Stimulated activated effector memory CD8-positive, alpha-beta T cell treated with anti-CD3 and anti-CD28 coated beads, Interleukin-12 subunit alpha, Interleukin-12 subunit beta, amount 100 ng/mL, for 72 hours (primary cell): ENCODE data around the gene EXTL2.
A peak's percentile ranks its signal among the peaks of the same experiment; 100 is the strongest.
"Not testable (repeated sequence)": the region's sequence is repeated elsewhere in the genome, so short reads cannot be mapped to it uniquely, and the experiment has no call there.

Experiments
- ATAC-seq: fragments of 150-1000 bp; cut with Tn5 transposase; 2 replicates; pipeline ENCODE4 v1.10.0; 2021
- DNase-seq, 2 donors: peaks; one replicate each; pipeline ENCODE4 v3.0.0; 2021 to 2022; ENCODE audit warnings: low spot score in 2 of 2
- H3K27ac Mint-ChIP-seq: one replicate; pipeline ENCODE4 v1.8.0; 2022; ENCODE audit warnings: mild to moderate bottlenecking, mixed read lengths
- H3K36me3 Mint-ChIP-seq: one replicate; pipeline ENCODE4 v1.8.0; 2022; ENCODE audit warnings: mild to moderate bottlenecking, mixed read lengths
- H3K4me1 Mint-ChIP-seq: one replicate; pipeline ENCODE4 v1.8.0; 2022; ENCODE audit warnings: mixed read lengths
- H3K4me3 Mint-ChIP-seq: one replicate; pipeline ENCODE4 v1.8.0; 2022; ENCODE audit warnings: mild to moderate bottlenecking, mixed read lengths
- H3K9me3 Mint-ChIP-seq: one replicate; pipeline ENCODE4 v1.8.0; 2022; ENCODE audit warnings: mixed read lengths

The EXTL2 gene

DNA sequence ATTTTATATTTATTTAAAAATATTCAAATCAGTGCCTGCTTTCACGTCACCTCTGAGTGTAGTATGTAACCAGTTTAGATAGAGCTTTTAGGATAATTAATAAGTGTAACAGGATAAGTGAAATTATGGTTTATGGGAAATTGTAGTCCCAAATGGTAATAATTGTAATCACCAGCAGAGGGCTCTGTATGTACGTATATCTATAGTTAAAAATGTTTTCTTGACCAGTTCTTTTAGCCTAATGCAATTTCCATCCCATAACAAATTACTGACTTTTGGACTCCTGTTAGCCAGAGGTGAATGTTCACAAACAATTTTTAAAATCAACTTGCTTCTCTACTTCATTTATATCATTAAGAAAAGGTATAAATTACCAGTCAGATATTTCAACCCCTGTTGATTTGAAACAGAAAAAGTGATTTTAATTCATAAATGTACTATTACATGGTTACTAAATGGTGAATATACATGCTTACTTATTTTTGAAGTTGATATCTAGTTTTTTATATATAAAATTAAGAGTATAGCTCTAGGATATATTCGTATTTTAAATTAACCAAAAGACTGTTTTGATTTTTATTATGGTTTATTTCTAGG is 26.6 kb upstream of the EXTL2 start:
- Mint-ChIP-seq H3K36me3 (peaks cover 96% of the 10 kb centered on the region), H3K4me3 (no peak overlapping the region)

DNA sequence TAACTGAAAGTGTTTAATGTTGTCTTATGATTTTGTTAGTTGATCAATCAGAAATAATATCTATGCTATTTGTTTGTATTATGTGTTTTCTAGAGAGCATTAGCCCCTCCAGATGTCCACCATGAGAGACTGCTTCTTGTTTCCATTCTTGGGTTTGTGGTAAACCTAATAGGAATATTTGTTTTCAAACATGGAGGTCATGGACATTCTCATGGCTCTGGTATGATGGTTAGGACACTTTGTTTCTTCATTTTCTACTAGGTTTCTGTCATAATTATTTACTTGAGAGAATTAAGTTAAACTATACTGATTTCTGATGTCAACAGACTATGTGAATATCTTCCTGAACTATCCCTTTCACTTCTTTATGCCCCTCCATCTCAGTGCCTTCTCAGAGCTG is 17.4 kb upstream of the EXTL2 start:
- Mint-ChIP-seq H3K36me3 (peaks cover 100% of the 10 kb centered on the region), H3K27ac (no peak overlapping the region), H3K4me3 (no peak overlapping the region), H3K9me3 (no peaks in the 10 kb centered on the region), H3K4me1 (peaks cover 29% of the 10 kb centered on the region)
- no peak for DNase-seq
- ATAC-seq = no peak

More for the DNA sequence above, 26.6 kb upstream of the EXTL2 start:
- DNase-seq = no peak
- no peak for ATAC-seq
- Mint-ChIP-seq H3K27ac (no peak overlapping the region), H3K9me3 (peaks cover 8% of the 10 kb centered on the region), H3K4me1 (peaks cover 29% of the 10 kb centered on the region)

DNA sequence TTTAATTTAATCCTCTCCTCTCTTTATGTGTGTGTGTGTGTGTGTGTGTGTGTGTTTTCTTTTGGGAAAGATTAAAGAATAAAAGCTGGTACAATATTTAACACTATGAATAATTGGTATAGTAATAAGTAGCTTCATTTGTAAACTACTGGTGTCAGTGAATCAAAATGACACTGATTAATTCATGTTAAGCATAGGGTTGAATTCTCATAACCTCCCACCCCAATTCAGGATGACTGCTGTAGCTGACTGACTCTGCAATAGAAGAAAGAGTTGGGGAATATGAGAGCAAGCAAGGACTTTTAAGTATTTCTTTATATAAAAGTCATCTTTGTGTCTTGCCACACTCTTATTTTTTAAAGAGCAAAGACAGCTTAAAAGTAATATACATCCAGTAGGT is 14.4 kb upstream of the EXTL2 start:
- ATAC-seq (peak; percentile 88), DNase-seq (no peak)
- peaks cover 100% of the 10 kb centered on the region for H3K36me3 Mint-ChIP-seq
- H3K9me3 Mint-ChIP-seq = peaks cover 5% of the 10 kb centered on the region
- no peak overlapping the region for H3K27ac Mint-ChIP-seq
- peaks cover 34% of the 10 kb centered on the region for H3K4me1 Mint-ChIP-seq
- H3K4me3 Mint-ChIP-seq = no peak overlapping the region

DNA sequence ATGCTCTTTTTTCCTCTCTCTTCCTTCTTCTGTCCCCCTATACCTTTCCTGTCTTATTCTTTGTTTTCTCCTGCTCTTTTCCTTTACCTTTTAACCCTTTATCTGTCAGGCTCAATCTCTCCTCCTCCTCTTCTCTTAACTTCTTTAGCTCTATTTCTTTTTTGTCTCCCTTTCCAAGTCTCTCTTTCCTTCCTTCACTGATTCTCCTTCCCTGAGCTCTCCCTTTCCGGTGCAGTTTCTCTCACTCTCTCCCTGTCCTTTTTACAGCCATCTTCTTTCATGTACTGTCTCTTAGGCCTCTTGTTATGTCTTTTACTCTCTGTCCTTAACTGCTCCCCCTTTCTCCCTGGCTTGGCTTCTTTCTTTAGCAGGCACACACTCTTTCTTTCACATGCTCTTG is 13.2 kb upstream of the EXTL2 start:
- H3K4me1 Mint-ChIP-seq = peaks cover 34% of the 10 kb centered on the region
- H3K27ac Mint-ChIP-seq = peak overlapping the region; percentile 62
- H3K4me3 Mint-ChIP-seq = no peak overlapping the region
- DNase-seq (no peak), ATAC-seq (no peak)
- H3K9me3 Mint-ChIP-seq = peaks cover 5% of the 10 kb centered on the region
- H3K36me3 Mint-ChIP-seq = peaks cover 98% of the 10 kb centered on the region

DNA sequence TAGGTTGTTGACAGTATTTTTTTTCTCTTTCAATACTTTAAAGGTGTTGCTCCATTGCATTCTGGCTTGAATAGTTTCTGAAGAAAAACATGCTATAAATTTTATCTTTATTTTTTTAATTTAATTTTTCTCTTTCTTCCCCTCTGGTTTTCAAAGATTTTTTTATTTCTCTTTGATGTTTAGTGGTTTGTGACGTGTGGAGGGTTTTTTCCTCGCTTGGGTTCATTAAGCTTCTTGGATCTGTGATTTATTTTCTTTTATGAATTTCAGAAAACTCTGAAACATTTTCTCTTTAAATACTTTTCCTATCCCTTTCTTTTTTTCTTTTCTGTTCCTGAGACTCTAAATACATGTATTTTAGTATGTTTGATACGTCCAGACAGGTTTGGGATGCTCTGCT is 10.5 kb upstream of the EXTL2 start:
- Mint-ChIP-seq H3K9me3 (peaks cover 5% of the 10 kb centered on the region), H3K4me3 (no peak overlapping the region), H3K27ac (no peak overlapping the region), H3K36me3 (peaks cover 98% of the 10 kb centered on the region), H3K4me1 (peaks cover 46% of the 10 kb centered on the region)
- DNase-seq (no peak), ATAC-seq (no peak)

DNA sequence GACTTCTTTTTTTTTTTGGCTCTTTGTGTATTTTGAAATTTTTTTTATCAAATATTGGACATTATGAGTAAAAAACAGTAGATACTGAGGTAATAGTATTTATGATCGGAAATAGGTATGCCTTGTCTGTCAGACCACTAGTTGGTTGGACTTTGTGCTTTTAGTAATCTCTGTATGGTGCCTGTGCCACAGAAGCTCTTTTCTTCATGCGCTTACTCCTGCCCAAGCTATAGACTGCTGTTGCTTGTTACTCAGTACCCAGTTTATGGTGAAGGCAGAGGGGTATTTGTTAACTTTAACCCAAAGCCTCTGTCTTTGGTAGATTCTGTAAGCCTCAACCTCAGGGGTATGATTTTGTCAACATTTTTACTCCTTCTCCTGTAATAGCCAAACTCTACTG is 9.9 kb upstream of the EXTL2 start:
- ATAC-seq = no peak
- H3K9me3 Mint-ChIP-seq = peaks cover 5% of the 10 kb centered on the region
- H3K4me1 Mint-ChIP-seq = peaks cover 51% of the 10 kb centered on the region
- DNase-seq = no peak
- H3K36me3 Mint-ChIP-seq = peaks cover 98% of the 10 kb centered on the region
- H3K27ac Mint-ChIP-seq = no peak overlapping the region
- H3K4me3 Mint-ChIP-seq = no peak overlapping the region

DNA sequence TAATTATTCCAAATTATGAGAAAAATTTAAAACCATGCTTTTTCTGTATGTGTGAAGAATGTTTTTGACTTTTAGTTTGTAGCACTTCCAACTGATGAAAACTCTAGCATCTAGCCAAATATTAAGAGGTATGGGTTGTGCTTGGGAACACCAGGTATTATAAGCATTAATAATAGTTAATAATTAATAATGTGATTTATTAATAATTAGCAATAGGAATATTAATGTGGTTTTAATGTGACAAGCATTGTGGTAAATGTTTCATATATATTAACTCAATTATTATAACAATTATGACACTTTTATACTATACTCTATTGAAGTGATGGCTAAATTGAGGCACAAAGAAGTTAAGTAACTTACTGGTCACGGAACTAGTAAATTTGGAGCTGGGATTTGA is 9.1 kb upstream of the EXTL2 start:
- Mint-ChIP-seq H3K9me3 (peaks cover 5% of the 10 kb centered on the region), H3K27ac (no peak overlapping the region), H3K36me3 (peaks cover 98% of the 10 kb centered on the region), H3K4me3 (no peak overlapping the region), H3K4me1 (peaks cover 54% of the 10 kb centered on the region)
- DNase-seq (no peak), ATAC-seq (no peak)

DNA sequence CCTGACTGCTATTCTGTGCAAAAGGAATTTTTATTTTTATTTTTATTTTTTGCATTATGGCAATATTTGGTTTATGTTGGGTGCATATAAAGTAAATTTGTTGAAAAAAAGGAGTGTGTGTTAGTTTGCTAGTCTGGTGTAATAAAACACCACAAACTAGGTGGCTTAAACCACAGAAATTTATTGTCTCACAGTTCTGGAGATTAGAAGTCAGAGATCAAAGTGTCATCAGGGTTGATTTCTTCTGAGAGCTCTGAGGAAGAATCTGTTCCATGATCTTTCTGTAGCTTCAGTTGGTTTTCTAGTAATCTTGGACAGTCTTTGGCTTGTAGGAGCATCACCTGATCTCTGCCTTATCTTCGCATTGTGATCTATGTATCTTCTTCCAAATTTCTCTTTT is 7.7 kb upstream of the EXTL2 start:
- H3K4me1 Mint-ChIP-seq = peaks cover 50% of the 10 kb centered on the region
- ATAC-seq = no peak
- peaks cover 94% of the 10 kb centered on the region for H3K36me3 Mint-ChIP-seq
- DNase-seq = no peak
- H3K4me3 Mint-ChIP-seq = no peak overlapping the region
- H3K27ac Mint-ChIP-seq = no peak overlapping the region
- peaks cover 5% of the 10 kb centered on the region for H3K9me3 Mint-ChIP-seq

DNA sequence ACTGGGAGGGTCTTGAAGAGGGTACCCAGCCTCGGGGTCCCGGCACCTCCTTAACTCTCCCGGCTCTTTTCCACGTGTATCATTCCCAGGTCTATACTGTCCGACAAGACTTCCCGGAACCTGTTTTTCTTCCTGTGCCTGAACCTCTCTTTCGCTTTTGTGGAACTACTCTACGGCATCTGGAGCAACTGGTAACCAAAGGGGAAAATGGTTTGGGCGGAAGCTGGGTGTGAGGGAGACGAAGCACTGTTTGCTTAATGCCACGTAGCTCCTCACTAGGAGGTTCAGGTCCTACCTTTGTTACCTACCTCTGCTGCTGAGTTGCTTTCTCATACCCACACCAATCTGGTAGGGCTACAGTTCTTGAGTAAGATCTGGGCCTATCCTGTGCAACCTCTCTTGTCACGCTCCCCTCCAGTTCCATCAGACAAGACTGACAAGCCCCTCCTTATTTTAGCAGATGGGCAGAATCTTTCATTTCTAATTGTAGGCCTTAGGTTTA is 1.9 kb upstream of the EXTL2 start:
- Mint-ChIP-seq H3K36me3 (peaks cover 61% of the 10 kb centered on the region), H3K27ac (peak overlapping the region; percentile 99), H3K4me1 (peaks cover 62% of the 10 kb centered on the region), H3K4me3 (peak overlapping the region; percentile 100), H3K9me3 (no peaks in the 10 kb centered on the region)
- DNase-seq (peak; percentile 28 to 76), ATAC-seq (peak; percentile 83)

DNA sequence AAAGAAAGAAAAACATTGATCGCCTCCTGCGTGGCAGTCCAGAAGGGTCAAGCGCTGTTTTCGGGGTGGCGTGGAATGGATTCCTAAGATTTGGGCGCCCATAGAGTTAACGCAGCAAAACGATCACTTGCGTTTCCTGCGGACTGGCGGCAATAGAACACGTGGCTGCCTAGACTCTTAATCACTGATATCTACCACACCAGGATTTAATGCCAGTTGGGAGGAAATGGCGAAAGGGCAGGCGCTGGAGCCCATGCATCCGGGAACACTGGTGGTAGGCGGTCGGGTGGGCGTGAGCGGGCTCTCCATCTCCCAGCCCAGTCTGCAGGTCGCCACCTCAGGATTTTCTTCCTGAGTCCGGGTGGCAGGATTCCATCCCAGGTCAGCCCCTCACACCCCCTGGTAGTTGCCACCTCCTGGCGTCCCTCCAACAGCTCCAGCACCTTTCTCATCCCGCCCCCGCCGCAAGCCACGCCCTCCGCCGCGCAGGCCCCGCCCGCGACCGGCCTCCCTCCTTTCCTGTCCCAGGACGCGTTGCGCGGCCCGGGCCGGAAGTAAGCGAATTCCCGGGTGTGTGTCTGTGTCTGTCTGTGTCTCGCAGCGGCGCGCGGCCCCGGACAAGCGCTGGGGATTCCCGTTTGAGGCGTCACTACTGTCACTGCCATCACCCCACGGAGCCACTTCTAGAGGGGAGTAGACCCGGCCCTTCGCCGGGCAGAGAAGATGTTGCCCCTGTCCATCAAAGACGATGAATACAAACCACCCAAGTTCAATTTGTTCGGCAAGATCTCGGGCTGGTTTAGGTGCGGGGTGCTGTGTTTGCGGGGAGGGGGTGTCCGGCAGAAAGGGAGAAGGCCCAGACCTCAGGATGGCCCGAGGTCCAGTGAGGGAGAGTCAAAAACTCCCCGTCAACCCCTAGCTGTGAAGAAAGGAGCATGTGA is 1.2 kb upstream of the EXTL2 start, which contains the start of gene SLC30A7:
SLC30A7 (plus strand) TSS at position 551 of the 941 bp plus-strand sequence; CDS start at position 724, 173 bp downstream.
- peaks cover 56% of the 10 kb centered on the region for H3K4me1 Mint-ChIP-seq
- peak within 1 kb of the TSS; percentile 100 for H3K4me3 Mint-ChIP-seq
- H3K36me3 Mint-ChIP-seq = peaks cover 54% of the 10 kb centered on the region
- DNase-seq = peak; percentile 93 to 98
- ATAC-seq = peak; percentile 91
- no peaks in the 10 kb centered on the region for H3K9me3 Mint-ChIP-seq
- H3K27ac Mint-ChIP-seq = peak within 1 kb of the TSS; percentile 99

DNA sequence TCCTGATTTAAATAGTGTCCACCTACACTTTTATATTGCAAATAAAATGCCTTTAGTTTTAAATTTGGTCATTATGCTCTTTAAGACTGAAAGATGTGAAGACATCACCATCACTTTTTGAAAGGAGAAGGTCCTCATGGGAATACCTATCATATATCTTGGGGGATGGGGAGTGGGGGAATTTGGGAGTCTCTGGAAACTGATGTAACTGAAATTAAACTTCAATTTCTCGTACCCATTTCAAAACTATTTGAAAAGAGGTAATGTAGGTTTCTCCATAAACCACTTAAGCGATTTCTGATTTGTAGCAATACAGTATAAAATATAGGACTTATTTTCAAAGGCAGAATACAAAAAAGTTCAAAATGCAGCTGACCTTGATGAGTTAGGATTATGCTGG is 924 bp downstream of the EXTL2 start:
- H3K36me3 Mint-ChIP-seq = peaks cover 33% of the 10 kb centered on the region
- H3K27ac Mint-ChIP-seq = no peak overlapping the region
- no peaks in the 10 kb centered on the region for H3K9me3 Mint-ChIP-seq
- DNase-seq (no peak), ATAC-seq (no peak)
- H3K4me3 Mint-ChIP-seq = peak overlapping the region; percentile 100
- H3K4me1 Mint-ChIP-seq = peaks cover 43% of the 10 kb centered on the region

DNA sequence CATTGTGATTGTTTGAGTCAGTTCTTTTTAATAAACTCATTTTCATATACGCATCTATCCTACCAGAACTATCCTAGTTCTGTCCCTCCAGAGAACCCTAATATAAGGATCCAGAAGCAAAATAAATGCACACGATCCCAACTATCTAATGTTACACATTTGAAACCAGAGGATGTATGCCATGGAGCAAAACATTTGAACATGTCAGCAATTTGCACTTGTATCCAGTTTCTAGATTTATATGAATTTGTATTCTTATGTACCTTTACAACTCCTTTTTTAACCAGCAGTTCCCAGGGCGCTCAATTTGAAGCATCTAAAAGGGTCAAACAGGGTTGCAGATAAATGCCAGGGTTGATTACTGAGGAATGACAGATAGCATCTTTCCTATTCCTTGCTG is 2.1 kb downstream of the EXTL2 start:
- H3K4me1 Mint-ChIP-seq = peaks cover 36% of the 10 kb centered on the region
- peak overlapping the region; percentile 100 for H3K4me3 Mint-ChIP-seq
- H3K9me3 Mint-ChIP-seq = no peaks in the 10 kb centered on the region
- H3K27ac Mint-ChIP-seq = no peak overlapping the region
- no peak for DNase-seq
- no peak for ATAC-seq
- H3K36me3 Mint-ChIP-seq = peaks cover 23% of the 10 kb centered on the region

DNA sequence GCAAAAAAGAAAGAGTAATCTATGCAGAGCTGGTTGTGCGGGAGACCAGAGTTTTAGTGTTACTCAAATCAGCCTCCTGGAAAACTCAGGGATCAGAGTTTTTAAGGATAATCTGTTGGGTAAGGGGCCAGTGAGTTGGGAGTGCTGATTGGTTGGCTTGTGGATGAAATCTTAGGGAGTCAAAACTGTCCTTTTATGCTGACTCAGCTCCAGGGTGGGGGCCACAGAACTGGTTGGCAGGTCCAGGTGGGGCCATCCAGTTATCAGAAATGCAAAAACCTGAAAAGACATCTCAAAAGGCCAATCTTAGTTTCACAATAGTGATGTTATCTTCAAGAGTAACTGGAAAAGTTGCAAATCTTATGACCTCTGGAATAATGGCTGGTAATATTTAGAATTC is 3.3 kb downstream of the EXTL2 start:
- H3K36me3 Mint-ChIP-seq = peaks cover 19% of the 10 kb centered on the region
- H3K4me3 Mint-ChIP-seq = no peak overlapping the region
- H3K4me1 Mint-ChIP-seq = peaks cover 36% of the 10 kb centered on the region
- no peak overlapping the region for H3K27ac Mint-ChIP-seq
- DNase-seq (no peak), ATAC-seq (no peak)
- no peaks in the 10 kb centered on the region for H3K9me3 Mint-ChIP-seq

DNA sequence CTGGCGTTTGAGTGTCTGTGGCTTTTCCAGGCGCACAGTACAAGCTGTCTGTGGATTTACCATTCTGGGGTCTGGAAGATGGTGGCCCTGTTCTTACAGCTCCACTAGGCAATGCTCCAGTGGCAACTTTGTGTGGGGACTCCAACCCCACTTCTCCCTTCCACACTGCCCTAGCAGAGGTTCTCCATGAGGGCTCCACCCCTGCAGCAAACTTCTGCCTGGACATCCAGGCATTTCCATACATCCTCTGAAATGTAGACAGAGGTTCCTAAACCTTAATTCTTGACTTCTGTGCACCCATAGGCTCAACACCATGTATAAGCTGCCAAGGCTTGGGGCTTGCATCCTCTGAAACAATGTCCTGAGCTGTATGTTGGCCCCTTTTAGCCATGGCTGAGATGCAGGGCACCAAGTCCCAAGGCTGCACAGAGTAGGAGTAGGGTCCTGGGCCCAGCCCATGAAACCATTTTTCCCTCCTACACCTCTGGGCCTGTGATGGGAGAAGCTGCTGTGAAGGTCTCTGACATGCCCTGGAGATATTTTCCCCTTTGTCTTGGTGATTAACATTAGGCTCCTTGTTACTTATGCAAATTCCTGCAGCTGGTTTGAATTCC is 4.7 kb downstream of the EXTL2 start:
- not testable (repeated sequence) for H3K9me3 Mint-ChIP-seq, H3K4me3 Mint-ChIP-seq, H3K36me3 Mint-ChIP-seq, ATAC-seq, DNase-seq, H3K27ac Mint-ChIP-seq
- H3K4me1 Mint-ChIP-seq = peaks cover 24% of the 10 kb centered on the region

DNA sequence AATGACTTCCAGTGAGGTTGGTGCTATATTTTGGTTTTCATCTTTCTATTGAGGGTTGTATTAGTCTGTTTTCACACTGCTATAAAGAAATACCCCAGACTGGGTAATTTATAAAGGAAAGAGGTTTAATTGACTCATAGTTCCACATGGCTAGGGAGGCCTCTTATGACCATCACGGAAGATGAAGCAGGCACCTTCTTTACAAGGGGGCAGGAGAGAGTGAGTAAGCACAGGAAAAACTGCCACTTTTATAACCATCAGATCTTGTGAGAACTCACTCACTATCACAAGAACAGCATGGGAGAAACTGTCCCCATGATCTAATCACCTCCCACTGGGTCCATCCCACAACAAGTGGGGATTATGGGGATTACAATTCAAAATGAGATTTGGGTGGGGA is 5.6 kb downstream of the EXTL2 start:
- not testable (repeated sequence) for DNase-seq, ATAC-seq, H3K9me3 Mint-ChIP-seq, H3K27ac Mint-ChIP-seq, H3K4me3 Mint-ChIP-seq, H3K36me3 Mint-ChIP-seq
- H3K4me1 Mint-ChIP-seq = peaks cover 16% of the 10 kb centered on the region
